BLaER1 treated with 17β-estradiol and CSF1 and Interleukin-3, amounts not matched to agents 10 nM and 100 nM (cell line): ENCODE measurements around the gene PLEKHG1.

Experiments used
- H3K27ac ChIP-seq, 11 experiments: shearing (Covaris generic); formaldehyde crosslinking; 2 replicates each; pipeline ENCODE4 v1.8.1; 2022
- H3K27me3 ChIP-seq, 11 experiments: shearing (Covaris generic); formaldehyde crosslinking; 2 replicates each; pipeline ENCODE4 v1.8.1; 2022
- H3K36me3 ChIP-seq, 11 experiments: shearing (Covaris generic); formaldehyde crosslinking; 2 replicates each; pipeline ENCODE4 v1.8.1; 2022
- H3K4me1 ChIP-seq, 10 experiments: shearing (Covaris generic); formaldehyde crosslinking; 2 replicates each; pipeline ENCODE4 v1.8.1; 2022
- H3K4me2 ChIP-seq, 11 experiments: shearing (Covaris generic); formaldehyde crosslinking; 2 replicates each; pipeline ENCODE4 v1.8.1; 2022
- H3K4me3 ChIP-seq, 10 experiments: shearing (Covaris generic); formaldehyde crosslinking; 2 replicates each; pipeline ENCODE4 v1.8.1; 2022
- H3K9ac ChIP-seq, 11 experiments: shearing (Covaris generic); formaldehyde crosslinking; 2 replicates each; pipeline ENCODE4 v1.8.1; 2022
- H3K9me3 ChIP-seq, 11 experiments: shearing (Covaris generic); formaldehyde crosslinking; replicated peaks in 1 of 11; 2 replicates each; pipeline ENCODE4 v1.8.1; 2022
- H4K20me1 ChIP-seq, 11 experiments: shearing (Covaris generic); formaldehyde crosslinking; 2 replicates each; pipeline ENCODE4 v1.8.1; 2022
- Cebpa-rat ChIP-seq, 11 experiments: shearing (Covaris generic); IDR thresholded peaks; 2 replicates each; pipeline ENCODE4 v1.8.1; 2022

Gene PLEKHG1

DNA sequence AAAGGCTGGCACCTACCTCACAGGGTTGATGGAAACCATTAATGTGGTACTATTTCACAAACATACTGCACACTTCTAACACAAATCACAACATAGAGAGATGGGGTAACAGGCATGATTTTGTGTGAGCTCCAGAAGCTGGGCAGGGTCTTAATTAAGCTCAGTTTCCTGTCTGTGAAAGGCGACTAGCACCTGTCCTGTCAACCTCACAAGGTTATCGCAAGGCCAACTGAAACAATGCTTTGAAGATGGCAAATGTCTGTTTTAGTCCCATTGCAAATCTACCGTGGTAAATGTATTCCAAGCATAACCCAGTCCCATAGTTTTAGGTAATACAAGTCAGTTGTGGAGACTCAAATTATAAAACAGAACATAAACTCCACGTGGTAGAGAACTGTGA lies 1.3 kb upstream of the PLEKHG1 start:
- H3K4me2 ChIP-seq, result no peak overlapping the region
- H3K27ac ChIP-seq, result no peak overlapping the region
- no peak for TF ChIP-seq Cebpa-rat (IDR thresholded peaks at IDR 0.05)
- H3K9ac ChIP-seq, result no peak overlapping the region
- H3K27me3 ChIP-seq, result peaks cover 44 to 79% (median 51%) of the 10 kb centered on the region in 11 experiments
- H3K36me3 ChIP-seq, result no peaks in the 10 kb centered on the region
- peaks cover 0 to 11% (median 6%) of the 10 kb centered on the region in 10 experiments; a peak in 6 of 20 replicates for H3K4me1 ChIP-seq
- H3K9me3 ChIP-seq, result no peaks in the 10 kb centered on the region
- H3K4me3 ChIP-seq, result no peak overlapping the region
- peaks cover 0 to 20% (median 0%) of the 10 kb centered on the region in 11 experiments; a peak in 5 of 22 replicates for H4K20me1 ChIP-seq

DNA sequence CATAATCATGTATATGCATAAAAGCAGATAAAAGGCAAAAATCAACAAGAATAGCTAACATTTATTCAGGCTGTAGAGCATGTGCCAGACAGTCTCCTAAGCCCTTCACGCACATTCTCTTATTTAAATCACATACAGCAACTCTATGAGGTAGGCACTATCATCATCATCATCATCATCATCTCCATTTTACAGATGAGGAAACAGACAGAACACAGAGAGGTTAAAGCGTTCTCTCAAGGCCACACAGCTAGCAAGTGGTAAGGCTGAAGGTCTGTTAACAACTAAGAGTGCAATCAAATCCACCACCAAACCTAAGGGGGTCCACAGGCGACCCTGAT lies 857 bp upstream of the PLEKHG1 start:
- Histone ChIP-seq H3K27ac (no peak overlapping the region), H3K4me3 (no peak overlapping the region), H3K36me3 (no peaks in the 10 kb centered on the region), H3K9ac (no peak overlapping the region), H3K27me3 (peaks cover 44 to 83% (median 51%) of the 10 kb centered on the region in 11 experiments), H3K4me1 (peaks cover 0 to 11% (median 6%) of the 10 kb centered on the region in 10 experiments; a peak in 6 of 20 replicates), H3K9me3 (no peaks in the 10 kb centered on the region), H3K4me2 (peak overlapping the region in 8 of 11 experiments; percentile 94 to 100 (median 99); a peak in 8 of 22 replicates), H4K20me1 (peaks cover 0 to 23% (median 0%) of the 10 kb centered on the region in 11 experiments; a peak in 5 of 22 replicates)
- TF ChIP-seq Cebpa-rat (IDR thresholded peaks at IDR 0.05), result no peak

DNA sequence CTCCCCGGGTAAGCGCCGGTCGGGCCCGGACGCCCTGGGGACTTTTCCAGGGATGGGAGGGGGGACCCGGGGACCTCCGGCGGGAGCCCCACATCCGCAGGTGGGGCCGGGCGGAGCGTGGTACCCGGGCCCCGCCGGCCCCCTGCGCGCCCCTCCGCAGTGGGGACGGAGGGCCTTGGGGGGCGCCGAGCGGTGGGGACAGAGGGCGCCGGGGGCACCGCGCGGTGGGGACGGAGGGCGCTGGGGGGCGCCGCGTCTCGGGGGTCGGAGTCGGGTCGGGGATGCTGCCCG lies 270 bp downstream of the PLEKHG1 start:
- H3K4me2 ChIP-seq, result peak overlapping the region; percentile 94 to 100 (median 99)
- peaks cover 0 to 24% (median 0%) of the 10 kb centered on the region in 11 experiments; a peak in 5 of 22 replicates for H4K20me1 ChIP-seq
- H3K27ac ChIP-seq, result peak overlapping the region in 8 of 11 experiments; percentile 15 to 55 (median 28); a peak in 8 of 22 replicates
- H3K27me3 ChIP-seq, result peaks cover 44 to 89% (median 51%) of the 10 kb centered on the region in 11 experiments
- H3K9ac ChIP-seq, result peak overlapping the region; percentile 58 to 80 (median 66)
- peaks cover 0 to 11% (median 6%) of the 10 kb centered on the region in 10 experiments; a peak in 6 of 20 replicates for H3K4me1 ChIP-seq
- no peaks in the 10 kb centered on the region for H3K9me3 ChIP-seq
- no peaks in the 10 kb centered on the region for H3K36me3 ChIP-seq
- H3K4me3 ChIP-seq, result peak overlapping the region; percentile 62 to 80 (median 74)
- no peak for TF ChIP-seq Cebpa-rat (IDR thresholded peaks at IDR 0.05)

- Histone ChIP-seq H3K36me3 (no peaks in the 10 kb centered on the region), H3K9me3 (no peaks in the 10 kb centered on the region), H3K27ac (peak overlapping the region in 8 of 11 experiments; percentile 15 to 55 (median 28); a peak in 8 of 22 replicates), H3K4me3 (peak overlapping the region; percentile 62 to 80 (median 74)), H3K4me1 (peaks cover 0 to 11% (median 6%) of the 10 kb centered on the region in 10 experiments; a peak in 6 of 20 replicates), H4K20me1 (peaks cover 0 to 29% (median 0%) of the 10 kb centered on the region in 11 experiments; a peak in 6 of 22 replicates), H3K27me3 (peaks cover 44 to 88% (median 51%) of the 10 kb centered on the region in 11 experiments), H3K9ac (peak overlapping the region; percentile 58 to 80 (median 66)), H3K4me2 (peak overlapping the region; percentile 94 to 100 (median 99))
- no peak for TF ChIP-seq Cebpa-rat (IDR thresholded peaks at IDR 0.05)
Observed at GRCh38 chr6:150600301-150601017, 774 bp downstream of the PLEKHG1 start.

- Histone ChIP-seq H4K20me1 (peaks cover 0 to 35% (median 0%) of the 10 kb centered on the region in 11 experiments; a peak in 6 of 22 replicates), H3K36me3 (no peaks in the 10 kb centered on the region), H3K9me3 (no peaks in the 10 kb centered on the region), H3K4me3 (no peak overlapping the region), H3K27ac (no peak overlapping the region), H3K4me1 (peaks cover 0 to 11% (median 6%) of the 10 kb centered on the region in 10 experiments; a peak in 6 of 20 replicates), H3K9ac (no peak overlapping the region), H3K4me2 (peak overlapping the region in 2 of 11 experiments; percentile 95 to 99; a peak in 3 of 22 replicates), H3K27me3 (peaks cover 44 to 83% (median 51%) of the 10 kb centered on the region in 11 experiments)
- TF ChIP-seq Cebpa-rat (IDR thresholded peaks at IDR 0.05), result no peak
Observed at GRCh38 chr6:150601439-150601838, 1.8 kb downstream of the PLEKHG1 start.

DNA sequence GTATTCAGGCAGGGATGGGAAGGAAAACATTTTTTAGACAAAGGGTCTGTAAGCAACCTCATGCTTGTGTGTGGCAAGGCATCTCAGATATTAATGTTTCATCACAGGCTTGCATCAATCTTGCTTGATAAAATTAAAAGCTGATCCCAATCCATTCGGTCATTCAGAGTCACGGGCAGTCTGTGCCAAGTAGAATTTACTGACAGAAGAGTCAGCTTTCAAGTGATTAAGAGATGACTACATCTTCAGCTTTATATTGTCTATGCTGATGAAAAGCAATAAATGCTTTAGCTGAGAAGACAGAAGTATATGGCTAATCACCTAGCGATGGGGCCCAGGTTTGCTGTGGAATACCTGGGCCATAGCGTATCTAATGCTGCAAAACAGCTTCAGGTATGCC lies 3.5 kb downstream of the PLEKHG1 start:
- no peak overlapping the region for H3K27ac ChIP-seq
- no peak overlapping the region for H3K9ac ChIP-seq
- H3K36me3 ChIP-seq, result no peaks in the 10 kb centered on the region
- peaks cover 0 to 41% (median 0%) of the 10 kb centered on the region in 11 experiments; a peak in 6 of 22 replicates for H4K20me1 ChIP-seq
- H3K9me3 ChIP-seq, result no peaks in the 10 kb centered on the region
- H3K27me3 ChIP-seq, result peaks cover 35 to 83% (median 43%) of the 10 kb centered on the region in 11 experiments
- no peak for TF ChIP-seq Cebpa-rat (IDR thresholded peaks at IDR 0.05)
- H3K4me3 ChIP-seq, result no peak overlapping the region
- peaks cover 0 to 11% (median 6%) of the 10 kb centered on the region in 10 experiments; a peak in 6 of 20 replicates for H3K4me1 ChIP-seq
- no peak overlapping the region for H3K4me2 ChIP-seq

GRCh38 chr6:150604467-150604866 lies 4.8 kb downstream of the PLEKHG1 start:
- Histone ChIP-seq H3K36me3 (no peaks in the 10 kb centered on the region), H3K9ac (no peak overlapping the region), H4K20me1 (peaks cover 0 to 41% (median 0%) of the 10 kb centered on the region in 11 experiments; a peak in 5 of 22 replicates), H3K4me2 (no peak overlapping the region), H3K4me1 (peaks cover 0 to 6% (median under 1%) of the 10 kb centered on the region in 10 experiments; a peak in 5 of 20 replicates), H3K27me3 (peaks cover 22 to 83% (median 30%) of the 10 kb centered on the region in 11 experiments), H3K9me3 (no peaks in the 10 kb centered on the region), H3K27ac (no peak overlapping the region), H3K4me3 (no peak overlapping the region)
- TF ChIP-seq Cebpa-rat (IDR thresholded peaks at IDR 0.05), result no peak

GRCh38 chr6:150605333-150605732 lies 5.6 kb downstream of the PLEKHG1 start:
- H3K4me3 ChIP-seq, result no peak overlapping the region
- peaks cover 0 to 41% (median 0%) of the 10 kb centered on the region in 11 experiments; a peak in 5 of 22 replicates for H4K20me1 ChIP-seq

GRCh38 chr6:150606168-150606591 lies 6.5 kb downstream of the PLEKHG1 start:
- H4K20me1 ChIP-seq, result peaks cover 0 to 39% (median 0%) of the 10 kb centered on the region in 11 experiments; a peak in 5 of 22 replicates
- H3K9ac ChIP-seq, result no peak overlapping the region
- no peaks in the 10 kb centered on the region for H3K4me1 ChIP-seq
- no peak overlapping the region for H3K27ac ChIP-seq
- H3K4me2 ChIP-seq, result no peak overlapping the region
- no peak overlapping the region for H3K4me3 ChIP-seq
- no peaks in the 10 kb centered on the region for H3K36me3 ChIP-seq
- no peak for TF ChIP-seq Cebpa-rat (IDR thresholded peaks at IDR 0.05)
- H3K9me3 ChIP-seq, result no peaks in the 10 kb centered on the region
- peaks cover 6 to 70% (median 13%) of the 10 kb centered on the region in 11 experiments for H3K27me3 ChIP-seq

More at GRCh38 chr6:150605333-150605732, 5.6 kb downstream of the PLEKHG1 start:
- Histone ChIP-seq H3K27ac (no peak overlapping the region), H3K36me3 (no peaks in the 10 kb centered on the region), H3K9ac (no peak overlapping the region), H3K4me2 (no peak overlapping the region), H3K4me1 (peaks cover 0 to 4% (median 0%) of the 10 kb centered on the region in 10 experiments; a peak in 2 of 20 replicates), H3K27me3 (peaks cover 14 to 79% (median 22%) of the 10 kb centered on the region in 11 experiments), H3K9me3 (no peaks in the 10 kb centered on the region)
- TF ChIP-seq Cebpa-rat (IDR thresholded peaks at IDR 0.05), result no peak
